GM10266 (cell line): ENCODE results near the gene NDUFAB1.
"Not testable (repeated sequence)": the region's sequence is repeated elsewhere in the genome, so short reads cannot be mapped to it uniquely, and the experiment has no call there.

Source experiments
- DNase-seq: peaks from one replicate; pipeline ENCODE4 v3.0.0; 2012; ENCODE audit errors: extremely low spot score
- TF ChIP-seq, protein P1 (sequence below): IDR thresholded peaks from 2 replicates; pipeline ENCODE4 v1.5.1; 2012; ENCODE audit warnings: mild to moderate bottlenecking, low read depth; ENCODE audit not compliant: control insufficient read depth, insufficient read depth; ENCODE audit errors: missing control alignments

The NDUFAB1 gene

GRCh38 chr16:23595951-23596720 is at the start of gene NDUFAB1:
Gene NDUFAB1 (minus strand): TSS chr16:23596316. CDS start chr16:23596290, 26 bp downstream.
- peak; percentile 93 for DNase-seq
- TF ChIP-seq, protein P1, sequence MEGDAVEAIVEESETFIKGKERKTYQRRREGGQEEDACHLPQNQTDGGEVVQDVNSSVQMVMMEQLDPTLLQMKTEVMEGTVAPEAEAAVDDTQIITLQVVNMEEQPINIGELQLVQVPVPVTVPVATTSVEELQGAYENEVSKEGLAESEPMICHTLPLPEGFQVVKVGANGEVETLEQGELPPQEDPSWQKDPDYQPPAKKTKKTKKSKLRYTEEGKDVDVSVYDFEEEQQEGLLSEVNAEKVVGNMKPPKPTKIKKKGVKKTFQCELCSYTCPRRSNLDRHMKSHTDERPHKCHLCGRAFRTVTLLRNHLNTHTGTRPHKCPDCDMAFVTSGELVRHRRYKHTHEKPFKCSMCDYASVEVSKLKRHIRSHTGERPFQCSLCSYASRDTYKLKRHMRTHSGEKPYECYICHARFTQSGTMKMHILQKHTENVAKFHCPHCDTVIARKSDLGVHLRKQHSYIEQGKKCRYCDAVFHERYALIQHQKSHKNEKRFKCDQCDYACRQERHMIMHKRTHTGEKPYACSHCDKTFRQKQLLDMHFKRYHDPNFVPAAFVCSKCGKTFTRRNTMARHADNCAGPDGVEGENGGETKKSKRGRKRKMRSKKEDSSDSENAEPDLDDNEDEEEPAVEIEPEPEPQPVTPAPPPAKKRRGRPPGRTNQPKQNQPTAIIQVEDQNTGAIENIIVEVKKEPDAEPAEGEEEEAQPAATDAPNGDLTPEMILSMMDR: peak; percentile 99

DNA sequence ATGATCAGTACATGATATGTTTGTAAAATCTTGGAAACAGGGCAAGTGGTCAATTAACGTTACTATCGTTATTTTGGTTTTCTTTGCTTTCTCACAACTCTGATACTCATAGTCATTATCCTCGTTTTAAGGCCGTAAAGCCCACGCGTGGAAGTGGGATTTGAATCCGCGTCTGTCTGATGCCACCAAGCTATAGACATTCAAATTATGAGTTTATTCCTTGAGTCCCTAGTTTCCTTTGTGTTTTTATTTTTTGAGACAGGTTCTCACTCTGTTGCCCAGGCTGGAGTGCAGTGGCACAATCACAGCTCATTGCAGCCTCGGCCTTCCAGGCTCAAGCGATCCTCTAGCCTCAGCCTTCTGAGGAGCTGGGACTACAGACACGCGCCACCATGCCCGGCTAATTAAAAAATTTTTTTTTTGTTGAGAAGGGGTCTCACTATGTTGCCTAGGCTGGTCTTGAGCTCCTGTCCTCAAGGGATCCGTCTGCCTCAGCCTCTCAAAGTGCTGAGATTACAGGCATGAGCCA is 46.2 kb upstream of the NDUFAB1 start:
- TF ChIP-seq, protein P1: no peak
- no peak for DNase-seq

DNA sequence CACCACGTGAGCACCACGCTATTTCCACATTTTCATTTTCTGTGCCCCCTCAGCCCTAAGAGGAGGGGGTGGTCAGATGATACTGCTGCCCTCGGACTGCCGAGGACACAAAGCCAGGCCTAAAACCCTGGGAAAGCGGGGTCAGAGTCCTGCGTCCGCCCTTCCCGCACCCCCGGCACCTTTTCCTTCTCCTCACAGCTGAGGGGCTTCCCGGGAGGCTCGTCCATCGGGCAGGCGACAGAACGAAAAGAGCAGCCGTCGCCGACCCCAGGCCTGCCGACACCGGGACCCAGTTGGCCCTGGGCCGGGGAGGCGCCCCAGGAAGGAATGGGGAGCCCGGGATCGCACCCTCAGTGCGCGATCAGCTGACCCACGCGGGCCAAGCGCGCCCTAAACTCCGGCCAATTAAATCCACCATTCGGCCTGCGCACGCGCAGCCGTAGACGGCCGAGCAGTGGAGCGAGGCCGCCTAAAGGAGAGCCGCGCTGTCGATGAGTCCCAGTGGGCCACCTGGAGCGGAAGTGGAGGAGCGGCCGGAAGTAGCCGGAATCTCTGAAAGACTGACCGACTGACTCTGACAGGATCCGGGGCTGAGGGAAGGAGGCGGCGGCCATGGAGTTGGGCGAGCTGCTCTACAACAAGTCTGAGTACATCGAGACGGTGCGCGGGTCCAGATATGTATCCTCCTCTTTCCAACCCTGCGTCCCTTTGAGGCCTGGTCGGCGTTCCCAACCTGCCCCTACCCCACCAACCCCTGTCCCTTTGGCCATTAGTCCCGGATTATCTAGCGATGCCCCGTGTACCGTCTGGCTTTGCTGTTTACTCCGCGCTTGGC is 45.0 kb upstream of the NDUFAB1 start, which contains the start of the genes DCTN5 and PALB2:
Gene DCTN5, plus strand, starts transcription at position 536 of the 835 bp plus-strand sequence. Its CDS starts 77 bp downstream, at position 613.
Gene PALB2, minus strand, starts transcription at position 380 of the 835 bp plus-strand sequence. Its CDS starts 153 bp downstream, at position 227.
- TF ChIP-seq, protein P1: no peak
- peak; percentile 93 for DNase-seq

DNA sequence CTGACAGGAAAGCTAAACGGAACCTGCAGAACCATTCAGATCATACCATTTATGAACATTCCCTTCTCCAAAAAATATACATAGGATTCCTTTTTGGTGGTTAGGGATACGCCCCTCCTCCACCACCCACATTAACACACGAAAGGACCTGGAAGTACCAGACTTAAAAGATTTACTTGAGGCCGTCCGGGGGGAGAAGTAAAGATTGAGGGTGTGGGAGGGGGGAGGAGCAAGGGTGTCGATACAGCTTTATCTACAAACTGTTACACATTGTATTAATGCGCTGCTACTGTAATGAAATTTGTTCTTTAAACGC is 44.5 kb upstream of the NDUFAB1 start:
- TF ChIP-seq, protein P1: no peak
- DNase-seq: no peak

DNA sequence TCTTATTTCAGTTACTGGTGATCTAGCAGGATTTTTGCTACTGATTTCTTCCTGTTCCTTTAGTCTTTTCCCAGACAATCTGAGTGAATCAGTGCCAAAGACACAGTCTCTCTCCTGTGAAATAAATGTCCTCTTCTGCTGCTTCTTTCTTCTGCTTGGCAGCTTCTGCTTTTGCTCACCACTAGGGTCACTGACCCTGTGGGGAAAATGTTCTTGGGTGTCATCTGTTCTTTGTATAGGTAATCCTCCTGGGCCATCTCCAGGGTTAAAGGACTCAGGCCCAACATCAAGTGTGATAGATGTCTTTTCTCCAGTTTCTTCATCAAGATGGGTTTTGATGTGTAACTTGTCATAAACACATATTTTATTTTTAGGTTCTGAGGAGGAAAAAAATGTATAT is 39.8 kb upstream of the NDUFAB1 start:
- TF ChIP-seq, protein P1: no peak
- no peak for DNase-seq

GRCh38 chr16:23634461-23635036 is 38.4 kb upstream of the NDUFAB1 start:
- TF ChIP-seq, protein P1: no peak
- DNase-seq: no peak

DNA sequence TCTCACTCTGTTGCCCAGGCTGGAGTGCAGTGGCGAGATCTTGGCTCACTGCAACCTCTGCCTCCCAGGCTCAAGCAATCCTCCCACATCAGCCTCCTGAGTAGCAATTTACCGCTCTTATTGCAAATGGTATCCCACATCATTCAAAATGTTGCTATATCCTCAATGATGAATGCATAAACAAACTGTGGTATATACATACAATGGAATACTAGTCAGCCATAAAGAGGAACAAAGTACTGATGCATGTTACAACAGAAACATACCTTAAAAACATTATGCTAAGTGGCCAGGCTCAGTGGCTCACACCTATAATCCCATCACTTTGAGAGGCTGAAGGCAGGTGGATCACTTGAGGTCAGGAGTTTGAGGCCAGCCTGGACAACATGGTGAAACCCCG is 35.8 kb upstream of the NDUFAB1 start:
- DNase-seq: not testable (repeated sequence)
